Heart right ventricle (tissue), 16 donors: Measurements from ENCODE around the gene COL4A3. TPM values are rescaled to one million over a fixed set of nuclear protein-coding genes. Genes with fewer than 3 reads are reported as not detected.

Experiments
- ATAC-seq, 8 donors: fragments of 200-7000 bp; cut with Tn5 transposase; one replicate each; pipeline ENCODE4 v1.9.1; 2020; ENCODE audit warnings: mild to moderate bottlenecking in 8 of 8, moderate library complexity in 8 of 8, moderate number of reproducible peaks in 1 of 8
- DNase-seq, 2 donors: peaks; one replicate each; pipeline ENCODE4 v3.0.0-alpha.2; 2020
- H3K27ac ChIP-seq, 10 donors: fragments of 200-600 bp; sonication (generic) in 2 of 10; one replicate each; pipeline versions ENCODE4 v1.5.0 to v1.8.0; 2020 to 2022; ENCODE audit warnings: mild to moderate bottlenecking in 3 of 10
- H3K27me3 ChIP-seq, 7 donors: fragments of 200-600 bp; one replicate each; pipeline ENCODE4 v1.8.0; 2021 to 2022; ENCODE audit warnings: mild to moderate bottlenecking in 2 of 7
- H3K36me3 ChIP-seq, 9 donors: fragments of 200-600 bp; sonication (generic) in 1 of 9; one replicate each; pipeline versions ENCODE4 v1.5.0 to v1.8.0; 2020 to 2022; ENCODE audit warnings: mild to moderate bottlenecking in 2 of 9
- H3K4me1 ChIP-seq, 9 donors: fragments of 200-600 bp; sonication (generic) in 1 of 9; one replicate each; pipeline versions ENCODE4 v1.5.0 to v1.8.0; 2020 to 2022; ENCODE audit warnings: mild to moderate bottlenecking in 4 of 9
- H3K4me3 ChIP-seq, 10 donors: fragments of 200-600 bp; sonication (generic) in 2 of 10; one replicate each; pipeline versions ENCODE4 v1.5.0 to v1.8.0; 2020 to 2022; ENCODE audit warnings: mild to moderate bottlenecking in 7 of 10, moderate library complexity in 2 of 10
- H3K9me3 ChIP-seq, 11 donors: fragments of 200-600 bp in 10 of 11; sonication (generic) in 2 of 11; one replicate each; pipeline versions ENCODE4 v1.5.0 to v1.8.0; 2013 to 2022; ENCODE audit warnings: mild to moderate bottlenecking in 2 of 11, control low read depth in 1 of 11, moderate library complexity in 1 of 11
- CTCF ChIP-seq, 9 donors: fragments of 200-600 bp; sonication (generic) in 2 of 9; IDR thresholded peaks; one replicate each; pipeline versions ENCODE4 v1.5.0 to v1.8.0; 2021 to 2022; ENCODE audit warnings: antibody characterized with exemption in 9 of 9, mild to moderate bottlenecking in 5 of 9, moderate library complexity in 1 of 9
- WGBS, 2 donors: extraction: QIAGEN DNeasy Blood & Tissue Kit; methylation state at CpG; one replicate each; pipeline ENCODE4 v1.1.7; 2013; ENCODE audit warnings: inconsistent platforms in 1 of 2; 5-methylcytosine and 5-hydroxymethylcytosine counted together
- intact Hi-C, 10 donors: fragments of 100-400 bp; cut with DNase I; formaldehyde crosslinking; loops; one replicate each; pipeline versions ENCODE4 v1.11.1 to v1.14.2; 2022
- polyA plus RNA-seq, 2 donors: library from polyadenylated mRNA; stranded (reverse); fragments of 200-250 nt; gene quantifications; one replicate each; pipeline ENCODE4 v1.2.3, GENCODE V29; 2013
- total RNA-seq, 10 donors: library from RNA; stranded (reverse); fragmentation: NEBNext Ultra II Directional in 3 of 10; extraction: Animal tissue kit (Norgen Biotek cat#: 25700) in 3 of 10; gene quantifications; one replicate each; pipeline versions ENCODE4 v1.2.1 to v1.2.4, GENCODE V29; 2021 to 2023
- donor health status: Arrhythmogenic right ventricular cardiomyopathy.
- donor health status: ischemic (EF 13 %, LVEDD 7.1; RV severe dilation, severe dysfunction).
- donor health status: healthy with polysubstance abuse.
- donor health status: DM: no; HTN: yes; CAD: no.
- donor health status: DM: no; HTN: no; CAD: no.
- donor health status: ischemic (EF 25% LVEDD 6.9; RV normal size, moderate dysfunction).
- donor health status: ischemic (EF 25% LVEDD 5.7; RV mildly dilated, moderate dysfunction).
- donor health status: healthy.
- donor health status: DM: yes; HTN: yes; CAD: no.
- donor health status: Ischemic cardiomyopathy.
- donor health status: ischemic (EF 35%, LVEDD 5.7; RV mildly dilated, moderate dysfunction).
- donor health status: nonischemic (EF 11% LVEDD 7.7; RV severe dilation, severe dysfunction).
- donor health status: DM: yes; HTN: yes; CAD: no.
- donor health status: PGD.
- donor health status: ischemic (EF 29% LVEDD 5.4; RV normal size, mild dysfunction).
- donor health status: nonischemic (EF 23%, LVEDD 6.1; RV moderate dilation, normal function).

COL4A3 gene
- total and polyA plus RNA-seq, 12 donors: 0.91 to 6.2 (median 2.3) TPM

- no peak overlapping the region for H3K27ac ChIP-seq
- WGBS, 2 donors: 91 to 96% methylated on average over 6 of the region's 6 CpGs
- H3K9me3 ChIP-seq: peaks cover 0 to 9% (median 0%) of the 10 kb centered on the region in 11 donors
- H3K4me1 ChIP-seq: peaks cover 0 to 43% (median 23%) of the 10 kb centered on the region in 9 donors
- H3K36me3 ChIP-seq: no peaks in the 10 kb centered on the region
- H3K4me3 ChIP-seq: no peak overlapping the region
- ATAC-seq (no peak), DNase-seq (no peak)
- no peak for TF ChIP-seq CTCF (IDR thresholded peaks at IDR 0.05)
- H3K27me3 ChIP-seq: no peaks in the 10 kb centered on the region
- intact Hi-C loops: loop anchor here in 1 of 10 donors (10.0 kb wide), 1 partner anchor 51 kb away; no protein-coding TSS in a partner anchor
Observed at GRCh38 chr2:227185615-227186232, 21.3 kb downstream of the COL4A3 start.

GRCh38 chr2:227186751-227187150 lies 22.3 kb downstream of the COL4A3 start:
- H3K4me3 ChIP-seq: no peak overlapping the region
- intact Hi-C loops: loop anchor here in 1 of 10 donors (10.0 kb wide), 1 partner anchor 52 kb away; no protein-coding TSS in a partner anchor
- H3K36me3 ChIP-seq: no peaks in the 10 kb centered on the region
- H3K27ac ChIP-seq: peak overlapping the region in 3 of 10 donors; percentile 14 to 85 (median 77)
- DNase-seq (no peak), ATAC-seq (peak in 4 of 8 donors; percentile 33 to 53 (median 38))
- H3K4me1 ChIP-seq: peaks cover 0 to 38% (median 23%) of the 10 kb centered on the region in 9 donors
- 38% methylated on average over 1 of the region's 1 CpG for WGBS, 2 donors
- peaks cover 0 to 9% (median 0%) of the 10 kb centered on the region in 11 donors for H3K9me3 ChIP-seq
- no peaks in the 10 kb centered on the region for H3K27me3 ChIP-seq
- TF ChIP-seq CTCF (IDR thresholded peaks at IDR 0.05): no peak

GRCh38 chr2:227188292-227188691 lies 23.9 kb downstream of the COL4A3 start:
- ATAC-seq: peak; percentile 78 to 98 (median 94)
- Histone ChIP-seq H3K27me3 (no peaks in the 10 kb centered on the region), H3K27ac (peak overlapping the region in 8 of 10 donors; percentile 52 to 85 (median 71)), H3K36me3 (no peaks in the 10 kb centered on the region), H3K9me3 (peaks cover 0 to 9% (median 0%) of the 10 kb centered on the region in 11 donors), H3K4me1 (peaks cover 0 to 38% (median 24%) of the 10 kb centered on the region in 9 donors), H3K4me3 (no peak overlapping the region)
- 24 to 25% methylated on average over 6 of the region's 6 CpGs for WGBS, 2 donors
- no peak for TF ChIP-seq CTCF (IDR thresholded peaks at IDR 0.05)
- intact Hi-C loops: loop anchor here in 1 of 10 donors (10.0 kb wide), 1 partner anchor 53 kb away; no protein-coding TSS in a partner anchor
- DNase-seq: peak in 1 of 2 donors; percentile 72

GRCh38 chr2:227191367-227191766 lies 26.9 kb downstream of the COL4A3 start:
- intact Hi-C loops: no loop called here
- Histone ChIP-seq H3K27ac (no peak overlapping the region), H3K9me3 (no peaks in the 10 kb centered on the region), H3K27me3 (no peaks in the 10 kb centered on the region), H3K36me3 (no peaks in the 10 kb centered on the region), H3K4me1 (peaks cover 0 to 36% (median 24%) of the 10 kb centered on the region in 9 donors), H3K4me3 (no peak overlapping the region)
- 68 to 74% methylated on average over 3 of the region's 3 CpGs for WGBS, 2 donors
- TF ChIP-seq CTCF (IDR thresholded peaks at IDR 0.05): no peak
- ATAC-seq (no peak), DNase-seq (no peak)
